Natural killer cell (primary cell): ENCODE data around the gene ANO10. TPM values are rescaled to one million over a fixed set of nuclear protein-coding genes. Genes with fewer than 3 reads are reported as not detected.

ENCODE experiments used
- ATAC-seq, 3 donors: fragments of 150-1000 bp in 2 of 3; fragments of 200-7000 bp in 1 of 3; cut with Tn5 transposase; 1 replicate in 1 of 3; 2 replicates in 2 of 3; pipeline ENCODE4 v1.10.0; 2021; ENCODE audit warnings: mild to moderate bottlenecking in 2 of 3, moderate library complexity in 2 of 3
- DNase-seq, 2 donors: peaks; one replicate each; pipeline versions ENCODE4 v3.0.0 to v3.0.0-alpha.2; 2013 to 2021; ENCODE audit warnings: mixed read lengths in 1 of 2
- H3K27ac ChIP-seq: one replicate; pipeline ENCODE4 v1.5.1; 2013; ENCODE audit warnings: mild to moderate bottlenecking, low read length
- H3K27me3 ChIP-seq: one replicate; pipeline ENCODE4 v1.6.1; 2013; ENCODE audit warnings: low read length; ENCODE audit not compliant: control insufficient read depth, insufficient read depth
- H3K36me3 ChIP-seq: one replicate; pipeline ENCODE4 v1.6.1; 2013; ENCODE audit warnings: low read length; ENCODE audit not compliant: control insufficient read depth, insufficient read depth
- H3K4me1 ChIP-seq: one replicate; pipeline ENCODE4 v1.6.1; 2013; ENCODE audit warnings: low read length; ENCODE audit not compliant: control insufficient read depth, insufficient read depth
- H3K4me3 ChIP-seq: one replicate; pipeline ENCODE4 v1.5.1; 2013; ENCODE audit warnings: low read length
- H3K9me3 ChIP-seq: one replicate; pipeline ENCODE4 v1.6.1; 2013; ENCODE audit warnings: low read length; ENCODE audit not compliant: control insufficient read depth, insufficient read depth
- H3K27ac Mint-ChIP-seq, 2 donors: one replicate each; pipeline ENCODE4 v1.8.0; 2022; ENCODE audit warnings: mild to moderate bottlenecking in 2 of 2, mixed read lengths in 2 of 2, moderate library complexity in 1 of 2
- H3K27me3 Mint-ChIP-seq, 2 donors: one replicate each; pipeline ENCODE4 v1.8.0; 2022; ENCODE audit warnings: low read depth in 2 of 2, mixed read lengths in 2 of 2
- H3K36me3 Mint-ChIP-seq: one replicate; pipeline ENCODE4 v1.8.0; 2022; ENCODE audit warnings: mixed read lengths
- H3K4me1 Mint-ChIP-seq, 2 donors: one replicate each; pipeline ENCODE4 v1.8.0; 2022; ENCODE audit warnings: mixed read lengths in 2 of 2
- H3K4me3 Mint-ChIP-seq: one replicate; pipeline ENCODE4 v1.8.0; 2022; ENCODE audit warnings: mild to moderate bottlenecking, moderate library complexity, mixed read lengths
- H3K9me3 Mint-ChIP-seq, 2 donors: one replicate each; pipeline ENCODE4 v1.8.0; 2022; ENCODE audit warnings: mixed read lengths in 2 of 2
- CTCF ChIP-seq: fragments of 200-600 bp; IDR thresholded peaks from one replicate; pipeline ENCODE4 v1.8.0; 2022; ENCODE audit warnings: antibody characterized with exemption
- WGBS: methylation state at CpG from one replicate; pipeline ENCODE4 v1.1.7; 2013; ENCODE audit warnings: missing lambda C conversion rate; ENCODE audit not compliant: insufficient coverage; 5-methylcytosine and 5-hydroxymethylcytosine counted together
- intact Hi-C: fragments of 100-400 bp; cut with micrococcal nuclease; formaldehyde crosslinking; loops from one replicate; pipeline ENCODE4 v1.14.2; 2022
- total RNA-seq, 4 donors: library from RNA; stranded (reverse); fragments of 120-200 nt in 1 of 4; gene quantifications; one replicate each; pipeline versions ENCODE4 v1.2.3 to v1.2.4, GENCODE V29; 2013 to 2022

The ANO10 gene
- total RNA-seq, 3 donors from 2014 or later (not counting 1 experiment from before 2014, with no cell fraction given): 8.9 to 11.2 (median 10.9) TPM

DNA sequence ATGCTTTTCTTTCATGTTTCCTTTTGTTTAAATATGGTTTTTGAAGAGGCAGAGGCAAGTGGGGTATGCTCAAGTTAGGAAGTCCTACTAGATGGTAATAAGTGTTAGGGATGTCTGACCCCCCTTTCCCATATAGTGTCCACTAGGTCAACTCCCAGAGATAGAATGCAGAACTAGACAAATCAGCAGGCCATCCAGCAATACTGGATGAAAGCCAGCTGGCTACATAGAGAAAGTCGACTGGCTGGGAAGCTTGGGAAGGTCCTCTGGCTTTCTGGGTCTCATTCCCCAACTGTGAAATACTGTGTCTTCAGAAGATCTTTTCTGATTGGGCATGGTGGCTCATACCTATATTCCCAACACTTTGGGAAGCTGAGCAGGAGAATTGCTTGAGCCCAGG is 221.6 kb downstream of the ANO10 start:
- 88% methylated on average over 1 of the region's 1 CpG for WGBS
- Histone ChIP-seq H3K27me3 (no peaks in the 10 kb centered on the region), H3K4me1 (no peaks in the 10 kb centered on the region), H3K27ac (no peak overlapping the region), H3K4me3 (no peak overlapping the region), H3K36me3 (no peaks in the 10 kb centered on the region), H3K9me3 (no peaks in the 10 kb centered on the region)
- Mint-ChIP-seq H3K9me3 (no peaks in the 10 kb centered on the region), H3K27ac (no peak overlapping the region), H3K36me3 (no peaks in the 10 kb centered on the region), H3K27me3 (no peaks in the 10 kb centered on the region), H3K4me3 (no peak overlapping the region), H3K4me1 (peaks cover 0 to 8% of the 10 kb centered on the region in 2 donors)
- TF ChIP-seq CTCF: no peak
- DNase-seq (no peak), ATAC-seq (no peak)
- intact Hi-C loops: no loop called here

DNA sequence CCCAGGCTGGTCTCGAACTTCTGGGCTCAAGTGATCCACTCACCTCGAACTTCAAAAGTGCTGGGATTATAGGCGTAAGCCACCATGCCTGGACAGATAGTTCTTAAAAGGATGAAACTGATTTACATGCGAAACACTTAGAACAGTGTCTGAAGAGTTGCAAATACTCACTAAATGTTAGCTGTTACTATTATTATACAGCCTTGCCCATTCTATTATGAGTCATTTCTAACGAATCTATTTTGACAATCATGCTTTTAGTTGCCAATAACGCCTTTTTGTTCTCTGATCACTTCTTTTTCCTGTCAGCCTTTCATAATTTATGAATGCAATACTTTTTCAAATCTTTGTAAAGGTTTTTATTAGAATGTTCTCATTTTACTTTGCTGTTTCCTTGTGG is 222.8 kb downstream of the ANO10 start:
- Mint-ChIP-seq H3K4me1 (peaks cover 7% of the 10 kb centered on the region in 2 donors), H3K36me3 (no peaks in the 10 kb centered on the region), H3K27me3 (no peaks in the 10 kb centered on the region), H3K4me3 (no peak overlapping the region), H3K9me3 (no peaks in the 10 kb centered on the region), H3K27ac (no peak overlapping the region)
- H3K9me3 ChIP-seq: no peaks in the 10 kb centered on the region
- no peak overlapping the region for H3K4me3 ChIP-seq
- no peak for DNase-seq
- no peak for TF ChIP-seq CTCF
- intact Hi-C loops: no loop called here
- no peak for ATAC-seq
- H3K27ac ChIP-seq: no peak overlapping the region
- H3K4me1 ChIP-seq: peaks cover 2% of the 10 kb centered on the region
- 88% methylated on average over 5 of the region's 6 CpGs for WGBS
- H3K27me3 ChIP-seq: no peaks in the 10 kb centered on the region
- H3K36me3 ChIP-seq: no peaks in the 10 kb centered on the region

DNA sequence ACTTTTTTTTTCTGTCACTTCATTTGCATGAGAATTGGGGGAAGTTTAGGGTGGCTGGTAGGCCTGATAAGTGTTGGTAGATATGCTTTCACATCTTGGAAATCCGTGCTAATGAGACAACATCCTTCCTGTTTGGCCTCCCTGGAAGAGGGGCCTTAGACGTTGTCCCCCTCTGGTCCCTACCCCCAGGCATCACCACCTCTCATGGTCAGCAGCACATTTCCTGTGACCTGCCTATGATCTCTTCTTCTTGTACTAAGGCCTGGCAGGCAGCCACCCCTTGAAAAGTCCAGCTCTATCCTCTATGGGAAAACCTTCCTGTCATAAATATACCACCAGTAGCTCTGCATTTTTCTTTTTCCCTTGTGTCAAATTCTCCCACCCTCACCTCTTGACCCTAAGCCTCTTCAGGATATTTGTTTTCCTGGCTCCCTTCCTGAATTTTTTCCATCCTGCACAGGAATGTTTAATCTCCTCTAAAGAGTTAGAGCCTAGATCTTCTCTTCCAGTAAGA is 227.7 kb downstream of the ANO10 start:
- Histone ChIP-seq H3K9me3 (no peaks in the 10 kb centered on the region), H3K4me1 (peaks cover 28% of the 10 kb centered on the region), H3K36me3 (no peaks in the 10 kb centered on the region), H3K27me3 (no peaks in the 10 kb centered on the region), H3K4me3 (no peak overlapping the region), H3K27ac (no peak overlapping the region)
- TF ChIP-seq CTCF: no peak
- no peaks in the 10 kb centered on the region for H3K36me3 Mint-ChIP-seq
- peak overlapping the region; percentile 75 to 89 for H3K27ac Mint-ChIP-seq
- DNase-seq (no peak), ATAC-seq (peak in 2 of 3 donors; percentile 12)
- H3K27me3 Mint-ChIP-seq: no peaks in the 10 kb centered on the region
- 6% methylated on average over 2 of the region's 2 CpGs for WGBS
- H3K9me3 Mint-ChIP-seq: peaks cover 0 to 2% of the 10 kb centered on the region in 2 donors
- H3K4me1 Mint-ChIP-seq: peaks cover 53 to 54% of the 10 kb centered on the region in 2 donors
- no peak overlapping the region for H3K4me3 Mint-ChIP-seq
- intact Hi-C loops: no loop called here

DNA sequence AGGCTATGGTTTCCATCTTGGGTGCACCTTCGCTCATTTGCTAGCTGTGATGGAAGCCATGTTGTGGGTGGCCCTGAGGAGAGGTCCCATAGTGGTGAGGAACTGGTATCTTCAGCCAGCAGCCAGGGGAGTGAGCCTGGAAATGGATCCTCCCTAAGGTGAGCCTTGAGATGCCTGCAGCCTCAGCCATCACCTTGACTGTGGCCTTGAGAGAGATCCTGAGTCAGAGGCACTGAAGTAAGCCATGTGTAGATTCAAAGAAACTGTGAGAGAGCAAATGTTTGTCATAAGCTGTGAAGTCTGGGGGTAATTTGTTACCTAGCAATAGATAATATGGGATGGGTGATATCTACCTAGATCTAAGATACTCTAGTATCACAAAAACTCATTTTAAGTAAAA is 230.2 kb downstream of the ANO10 start:
- H3K36me3 ChIP-seq: no peaks in the 10 kb centered on the region
- H3K4me3 Mint-ChIP-seq: no peak overlapping the region
- H3K4me3 ChIP-seq: no peak overlapping the region
- WGBS: 100% methylated on average over 1 of the region's 1 CpG
- peaks cover 0 to 2% of the 10 kb centered on the region in 2 donors for H3K9me3 Mint-ChIP-seq
- no peaks in the 10 kb centered on the region for H3K9me3 ChIP-seq
- intact Hi-C loops: no loop called here
- TF ChIP-seq CTCF: no peak
- H3K27me3 Mint-ChIP-seq: no peaks in the 10 kb centered on the region
- no peaks in the 10 kb centered on the region for H3K36me3 Mint-ChIP-seq
- no peak for DNase-seq
- H3K4me1 ChIP-seq: peaks cover 41% of the 10 kb centered on the region
- H3K27ac ChIP-seq: no peak overlapping the region
- peaks cover 73 to 75% of the 10 kb centered on the region in 2 donors for H3K4me1 Mint-ChIP-seq
- H3K27ac Mint-ChIP-seq: peak overlapping the region; percentile 89 to 94
- no peaks in the 10 kb centered on the region for H3K27me3 ChIP-seq
- no peak for ATAC-seq
